Esophagus squamous epithelium (tissue), 5 donors: Measurements from ENCODE around the gene ZNF157. TPM values are rescaled to one million over a fixed set of nuclear protein-coding genes. Genes with fewer than 3 reads are reported as not detected.
A peak's percentile ranks its signal among the peaks of the same experiment; 100 is the strongest.
"Not testable (repeated sequence)": the region's sequence is repeated elsewhere in the genome, so short reads cannot be mapped to it uniquely, and the experiment has no call there.

Source experiments
- DNase-seq: peaks from one replicate; lab custom pipeline; 2025; lab: John Stamatoyannopoulos, UW
- H3K27ac ChIP-seq, 4 donors: fragments of 200-600 bp; sonication (generic); one replicate each; pipeline ENCODE4 v1.5.1; 2016 to 2019; ENCODE audit warnings: mild to moderate bottlenecking in 1 of 4
- H3K27me3 ChIP-seq, 4 donors: fragments of 200-600 bp; sonication (generic); 1 replicate in 3 of 4; 2 replicates in 1 of 4; pipeline versions ENCODE4 v1.5.1 to v1.6.0; 2017 to 2021; ENCODE audit warnings: antibody characterized with exemption in 1 of 4
- H3K36me3 ChIP-seq, 3 donors: fragments of 200-600 bp; sonication (generic); one replicate each; pipeline ENCODE4 v1.5.1; 2016 to 2019
- H3K4me1 ChIP-seq, 3 donors: fragments of 200-600 bp; sonication (generic); one replicate each; pipeline ENCODE4 v1.5.1; 2017 to 2019
- H3K4me3 ChIP-seq, 4 donors: fragments of 200-600 bp; sonication (generic); 1 replicate in 3 of 4; 2 replicates in 1 of 4; pipeline ENCODE4 v1.5.1; 2016 to 2019; ENCODE audit warnings: mild to moderate bottlenecking in 2 of 4, moderate library complexity in 1 of 4
- H3K9me3 ChIP-seq, 3 donors: fragments of 200-600 bp; sonication (generic); one replicate each; pipeline ENCODE4 v1.5.1; 2016 to 2019
- POLR2A ChIP-seq, 4 donors: fragments of 450-650 bp; IDR thresholded peaks; one replicate each; pipeline ENCODE4 v1.6.1; 2017; ENCODE audit warnings: antibody characterized with exemption in 4 of 4, mild to moderate bottlenecking in 4 of 4, moderate library complexity in 3 of 4
- WGBS, 2 donors: methylation state at CpG; one replicate each; pipeline ENCODE4 v1.1.5; 2018; 5-methylcytosine and 5-hydroxymethylcytosine counted together
- intact Hi-C: fragments of 100-400 bp; cut with DNase I; formaldehyde crosslinking; loops from one replicate; pipeline ENCODE4 v1.15.0; 2022
- total RNA-seq, 4 donors: library from RNA; depleted of rRNA; stranded (reverse); fragments of >200 nt; gene quantifications; one replicate each; pipeline ENCODE4 v1.1.0, GENCODE V29; 2016
- TF ChIP-seq, protein P1 (sequence below), 6 experiments: fragments of 450-650 bp in 4 of 6; fragments of 200-600 bp in 2 of 6; sonication (generic) in 2 of 6; IDR thresholded peaks; one replicate each; pipeline ENCODE4 v1.5.1; 2016 to 2019; ENCODE audit warnings: antibody characterized with exemption in 6 of 6, mild to moderate bottlenecking in 4 of 6, moderate library complexity in 4 of 6
- donor health status: DM: yes; HTN: yes; CAD: no.

Gene ZNF157
- total RNA-seq, 4 donors from 2014 or later: 0.19 to 0.35 TPM; not detected in 2

DNA sequence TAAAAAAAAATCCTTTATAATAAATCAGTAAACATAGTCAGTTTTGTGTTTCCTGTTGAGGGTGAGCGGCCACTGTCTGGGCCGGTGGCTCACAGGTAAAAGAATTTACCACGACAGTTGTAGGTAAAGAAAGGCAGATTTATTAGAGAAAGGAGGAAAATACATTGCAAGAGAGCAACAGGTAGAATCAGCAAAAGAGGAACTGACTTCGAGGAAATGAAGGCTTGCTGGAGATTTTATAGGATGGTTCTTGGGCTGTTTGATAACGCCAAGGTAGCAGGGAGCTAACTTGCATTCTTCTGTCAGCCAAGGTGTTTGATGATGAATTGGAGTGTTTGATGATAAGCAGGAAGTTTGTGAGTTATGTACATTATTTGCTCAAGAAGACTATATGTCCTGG, 2.8 kb downstream of the ZNF157 start:
- 64 to 69% methylated on average over 5 of the region's 5 CpGs for WGBS, 2 donors
- intact Hi-C loops: no loop called here
- TF ChIP-seq, protein P1, sequence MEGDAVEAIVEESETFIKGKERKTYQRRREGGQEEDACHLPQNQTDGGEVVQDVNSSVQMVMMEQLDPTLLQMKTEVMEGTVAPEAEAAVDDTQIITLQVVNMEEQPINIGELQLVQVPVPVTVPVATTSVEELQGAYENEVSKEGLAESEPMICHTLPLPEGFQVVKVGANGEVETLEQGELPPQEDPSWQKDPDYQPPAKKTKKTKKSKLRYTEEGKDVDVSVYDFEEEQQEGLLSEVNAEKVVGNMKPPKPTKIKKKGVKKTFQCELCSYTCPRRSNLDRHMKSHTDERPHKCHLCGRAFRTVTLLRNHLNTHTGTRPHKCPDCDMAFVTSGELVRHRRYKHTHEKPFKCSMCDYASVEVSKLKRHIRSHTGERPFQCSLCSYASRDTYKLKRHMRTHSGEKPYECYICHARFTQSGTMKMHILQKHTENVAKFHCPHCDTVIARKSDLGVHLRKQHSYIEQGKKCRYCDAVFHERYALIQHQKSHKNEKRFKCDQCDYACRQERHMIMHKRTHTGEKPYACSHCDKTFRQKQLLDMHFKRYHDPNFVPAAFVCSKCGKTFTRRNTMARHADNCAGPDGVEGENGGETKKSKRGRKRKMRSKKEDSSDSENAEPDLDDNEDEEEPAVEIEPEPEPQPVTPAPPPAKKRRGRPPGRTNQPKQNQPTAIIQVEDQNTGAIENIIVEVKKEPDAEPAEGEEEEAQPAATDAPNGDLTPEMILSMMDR (IDR thresholded peaks at IDR 0.05): no peak
- no peak for TF ChIP-seq POLR2A (IDR thresholded peaks at IDR 0.05)

DNA sequence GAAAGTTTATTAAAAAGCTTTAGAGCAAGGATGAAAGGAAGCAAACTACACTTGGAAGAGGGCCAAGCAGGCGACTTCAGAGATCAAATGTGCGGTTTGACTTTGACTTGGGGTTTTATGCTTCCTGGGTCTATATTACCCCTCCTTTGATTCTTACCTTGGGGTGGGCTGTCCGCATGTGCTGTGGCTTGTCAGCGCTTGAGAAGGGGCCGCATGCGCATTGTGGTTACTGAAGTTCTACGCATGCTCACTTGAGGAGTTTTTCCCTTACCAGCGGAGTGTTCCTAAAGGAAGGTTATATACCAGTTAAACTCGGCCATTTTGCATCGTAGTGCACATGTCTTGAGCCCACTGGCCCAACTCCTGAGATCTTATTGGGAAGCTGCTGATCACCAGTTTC, 9.9 kb downstream of the ZNF157 start:
- H3K4me1 ChIP-seq: no peaks in the 10 kb centered on the region
- no peaks in the 10 kb centered on the region for H3K9me3 ChIP-seq
- WGBS, 2 donors: 53 to 72% methylated on average over 10 of the region's 10 CpGs
- no peak overlapping the region for H3K4me3 ChIP-seq
- no peak for TF ChIP-seq POLR2A (IDR thresholded peaks at IDR 0.05)
- TF ChIP-seq, protein P1 (IDR thresholded peaks at IDR 0.05): no peak
- H3K27me3 ChIP-seq: no peaks in the 10 kb centered on the region
- no peak for DNase-seq
- no peaks in the 10 kb centered on the region for H3K36me3 ChIP-seq
- H3K27ac ChIP-seq: no peak overlapping the region
- intact Hi-C loops: loop anchor here (10.0 kb wide), 1 partner anchor 175 kb away; no protein-coding TSS in a partner anchor

More for the DNA sequence above, 2.8 kb downstream of the ZNF157 start:
- Histone ChIP-seq H3K4me1 (no peaks in the 10 kb centered on the region), H3K4me3 (no peak overlapping the region), H3K9me3 (no peaks in the 10 kb centered on the region), H3K27ac (no peak overlapping the region), H3K36me3 (no peaks in the 10 kb centered on the region), H3K27me3 (no peaks in the 10 kb centered on the region)
- no peak for DNase-seq

DNA sequence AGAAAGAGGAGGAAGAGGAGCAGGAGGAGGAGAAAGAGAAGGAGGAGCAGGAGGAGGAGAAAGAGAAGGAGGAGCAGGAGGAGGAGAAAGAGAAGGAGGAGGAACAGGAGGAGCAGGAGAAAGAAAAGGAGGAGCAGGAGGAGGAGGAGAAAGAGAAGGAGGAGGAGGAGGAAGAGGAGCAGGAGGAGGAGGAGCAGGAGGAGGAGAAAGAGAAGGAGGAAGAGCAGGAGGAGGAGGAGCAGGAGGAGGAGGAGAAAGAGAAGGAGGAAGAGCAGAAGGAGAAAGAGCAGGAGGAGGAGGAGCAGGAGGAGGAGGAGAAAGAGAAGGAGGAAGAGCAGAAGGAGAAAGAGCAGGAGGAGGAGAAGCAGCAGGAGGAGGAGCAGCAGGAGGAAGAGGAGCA, 10.5 kb downstream of the ZNF157 start:
- H3K27ac ChIP-seq, H3K36me3 ChIP-seq, H3K4me1 ChIP-seq, H3K4me3 ChIP-seq, H3K9me3 ChIP-seq, DNase-seq, H3K27me3 ChIP-seq: not testable (repeated sequence)
- intact Hi-C loops: loop anchor here (10.0 kb wide), 1 partner anchor 176 kb away; no protein-coding TSS in a partner anchor

DNA sequence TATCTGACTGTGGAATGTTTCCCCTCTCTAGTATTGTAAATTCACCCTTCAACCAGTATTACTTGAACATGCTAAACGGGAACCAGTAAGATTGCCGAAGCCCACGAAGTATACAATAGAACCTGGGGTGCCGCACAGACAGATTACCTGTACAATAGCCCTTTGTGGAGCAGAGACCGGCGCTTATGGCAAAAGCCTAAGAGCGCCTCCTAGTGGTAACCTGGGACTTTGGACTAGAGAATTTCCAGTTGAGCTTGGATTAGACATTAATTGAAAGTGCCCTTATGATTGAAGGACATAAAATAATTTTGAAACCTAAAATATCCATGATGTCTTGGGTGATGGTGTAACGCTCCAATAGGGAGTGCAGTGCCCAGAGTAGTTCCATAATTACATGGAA, 14.1 kb downstream of the ZNF157 start:
- H3K4me3 ChIP-seq: no peak overlapping the region
- DNase-seq: no peak
- 0 to 13% methylated on average over 5 to 8 of the region's 8 CpGs for WGBS, 2 donors

DNA sequence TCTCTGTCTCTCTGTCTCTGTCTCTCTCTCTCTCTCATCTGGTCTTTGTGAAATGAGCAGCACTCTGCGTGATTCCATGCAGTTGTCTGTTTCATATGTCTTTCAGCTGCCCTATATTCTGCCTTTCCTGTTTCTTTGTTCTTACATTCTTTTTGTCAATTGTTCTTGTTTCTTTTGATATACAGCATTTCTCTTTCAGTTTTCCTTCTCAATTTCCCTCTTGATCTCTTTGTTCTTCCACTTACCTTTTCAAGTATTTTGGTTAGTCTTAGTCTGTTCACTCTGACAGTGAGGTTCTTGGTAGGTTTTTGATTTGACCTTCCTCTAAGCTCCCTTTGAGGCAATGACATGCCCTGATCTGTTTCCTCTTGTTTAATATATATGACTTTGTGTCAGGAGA, 20.4 kb downstream of the ZNF157 start:
- WGBS, 2 donors: 64 to 73% methylated on average over 1 of the region's 1 CpG
- H3K4me3 ChIP-seq: no peak overlapping the region
- H3K36me3 ChIP-seq: no peaks in the 10 kb centered on the region
- H3K27ac ChIP-seq: no peak overlapping the region
- no peaks in the 10 kb centered on the region for H3K9me3 ChIP-seq
- TF ChIP-seq, protein P1 (IDR thresholded peaks at IDR 0.05): no peak
- TF ChIP-seq POLR2A (IDR thresholded peaks at IDR 0.05): no peak
- no peaks in the 10 kb centered on the region for H3K4me1 ChIP-seq
- intact Hi-C loops: no loop called here
- no peaks in the 10 kb centered on the region for H3K27me3 ChIP-seq
- DNase-seq: no peak

More for the DNA sequence above, 14.1 kb downstream of the ZNF157 start:
- no peaks in the 10 kb centered on the region for H3K4me1 ChIP-seq
- no peaks in the 10 kb centered on the region for H3K9me3 ChIP-seq
- intact Hi-C loops: loop anchor here (10.0 kb wide), 1 partner anchor 180 kb away; no protein-coding TSS in a partner anchor
- TF ChIP-seq, protein P1 (IDR thresholded peaks at IDR 0.05): peak in 5 of 6 experiments; percentile 63 to 75 (median 72)
- no peak for TF ChIP-seq POLR2A (IDR thresholded peaks at IDR 0.05)
- H3K36me3 ChIP-seq: no peaks in the 10 kb centered on the region
- no peak overlapping the region for H3K27ac ChIP-seq
- H3K27me3 ChIP-seq: no peaks in the 10 kb centered on the region

DNA sequence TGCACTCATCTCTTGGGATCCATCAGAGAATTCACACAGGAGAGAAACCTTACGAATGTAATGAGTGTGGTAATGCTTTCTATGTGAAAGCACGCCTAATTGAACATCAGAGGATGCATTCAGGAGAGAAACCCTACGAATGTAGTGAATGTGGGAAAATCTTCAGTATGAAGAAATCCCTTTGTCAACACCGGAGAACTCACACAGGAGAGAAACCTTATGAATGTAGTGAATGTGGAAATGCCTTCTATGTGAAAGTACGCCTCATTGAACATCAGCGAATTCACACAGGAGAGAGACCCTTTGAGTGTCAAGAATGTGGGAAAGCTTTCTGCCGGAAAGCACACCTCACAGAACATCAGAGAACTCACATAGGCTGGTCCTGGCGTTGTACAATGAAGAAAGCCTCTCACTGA, 42.8 kb downstream of the ZNF157 start:
- DNase-seq: no peak
- H3K27ac ChIP-seq: no peak overlapping the region
- no peak overlapping the region for H3K4me3 ChIP-seq
- no peaks in the 10 kb centered on the region for H3K4me1 ChIP-seq
- intact Hi-C loops: no loop called here
- WGBS, 2 donors: 85 to 90% methylated on average over 8 of the region's 8 CpGs
- peaks cover 5 to 40% (median 29%) of the 10 kb centered on the region in 3 donors for H3K9me3 ChIP-seq
- no peak for TF ChIP-seq POLR2A (IDR thresholded peaks at IDR 0.05)
- TF ChIP-seq, protein P1 (IDR thresholded peaks at IDR 0.05): no peak
- no peaks in the 10 kb centered on the region for H3K27me3 ChIP-seq
- H3K36me3 ChIP-seq: no peaks in the 10 kb centered on the region
